HTR-8/SVneo (cell line): Measurements from ENCODE around the gene MON1A.
A peak's percentile ranks its signal among the peaks of the same experiment; 100 is the strongest.
"Not testable (repeated sequence)": the region's sequence is repeated elsewhere in the genome, so short reads cannot be mapped to it uniquely, and the experiment has no call there.

Experiments used
- DNase-seq: peaks from one replicate; pipeline ENCODE4 v3.0.0; 2011; ENCODE audit warnings: low spot score, mixed read lengths; ENCODE audit not compliant: insufficient read length
- FAIRE-seq: peaks from 2 replicates; lab custom pipeline; 2011; peaks lifted over from hg19 to GRCh38; lab: Jason Lieb, UNC

MON1A gene, protein sequence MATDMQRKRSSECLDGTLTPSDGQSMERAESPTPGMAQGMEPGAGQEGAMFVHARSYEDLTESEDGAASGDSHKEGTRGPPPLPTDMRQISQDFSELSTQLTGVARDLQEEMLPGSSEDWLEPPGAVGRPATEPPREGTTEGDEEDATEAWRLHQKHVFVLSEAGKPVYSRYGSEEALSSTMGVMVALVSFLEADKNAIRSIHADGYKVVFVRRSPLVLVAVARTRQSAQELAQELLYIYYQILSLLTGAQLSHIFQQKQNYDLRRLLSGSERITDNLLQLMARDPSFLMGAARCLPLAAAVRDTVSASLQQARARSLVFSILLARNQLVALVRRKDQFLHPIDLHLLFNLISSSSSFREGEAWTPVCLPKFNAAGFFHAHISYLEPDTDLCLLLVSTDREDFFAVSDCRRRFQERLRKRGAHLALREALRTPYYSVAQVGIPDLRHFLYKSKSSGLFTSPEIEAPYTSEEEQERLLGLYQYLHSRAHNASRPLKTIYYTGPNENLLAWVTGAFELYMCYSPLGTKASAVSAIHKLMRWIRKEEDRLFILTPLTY

GRCh38 chr3:49929291-49930167 lies at the start of gene MON1A:
TSS of gene MON1A (minus strand) at chr3:49929811. CDS start at chr3:49913346, 16,465 bp downstream.
- FAIRE-seq (no peak), DNase-seq (peak; percentile 89)

GRCh38 chr3:49976942-49977341 lies 47.3 kb upstream of the MON1A start:
- no peak for FAIRE-seq
- no peak for DNase-seq

GRCh38 chr3:49972656-49973055 lies 43.0 kb upstream of the MON1A start:
- DNase-seq (no peak), FAIRE-seq (no peak)

GRCh38 chr3:49968346-49968745 lies 38.7 kb upstream of the MON1A start:
- FAIRE-seq, result no peak
- no peak for DNase-seq

DNA sequence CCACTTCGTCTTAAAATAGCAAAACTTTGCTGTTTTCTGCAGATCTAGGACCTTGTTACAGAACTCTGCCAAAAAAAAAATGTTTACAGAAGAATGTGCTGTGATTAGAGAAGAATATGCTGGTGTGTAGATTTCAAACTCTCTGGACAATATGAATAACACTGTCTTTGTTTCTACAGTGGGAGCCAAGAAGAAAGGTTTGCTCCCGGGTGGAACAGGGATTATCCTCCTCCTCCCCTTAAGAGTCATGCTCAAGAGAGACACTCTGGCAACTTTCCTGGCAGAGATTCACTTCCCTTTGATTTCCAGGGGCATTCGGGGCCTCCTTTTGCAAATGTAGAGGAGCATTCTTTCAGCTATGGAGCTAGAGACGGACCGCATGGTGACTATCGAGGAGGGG lies 37.7 kb upstream of the MON1A start:
- DNase-seq, result no peak
- FAIRE-seq, result no peak

DNA sequence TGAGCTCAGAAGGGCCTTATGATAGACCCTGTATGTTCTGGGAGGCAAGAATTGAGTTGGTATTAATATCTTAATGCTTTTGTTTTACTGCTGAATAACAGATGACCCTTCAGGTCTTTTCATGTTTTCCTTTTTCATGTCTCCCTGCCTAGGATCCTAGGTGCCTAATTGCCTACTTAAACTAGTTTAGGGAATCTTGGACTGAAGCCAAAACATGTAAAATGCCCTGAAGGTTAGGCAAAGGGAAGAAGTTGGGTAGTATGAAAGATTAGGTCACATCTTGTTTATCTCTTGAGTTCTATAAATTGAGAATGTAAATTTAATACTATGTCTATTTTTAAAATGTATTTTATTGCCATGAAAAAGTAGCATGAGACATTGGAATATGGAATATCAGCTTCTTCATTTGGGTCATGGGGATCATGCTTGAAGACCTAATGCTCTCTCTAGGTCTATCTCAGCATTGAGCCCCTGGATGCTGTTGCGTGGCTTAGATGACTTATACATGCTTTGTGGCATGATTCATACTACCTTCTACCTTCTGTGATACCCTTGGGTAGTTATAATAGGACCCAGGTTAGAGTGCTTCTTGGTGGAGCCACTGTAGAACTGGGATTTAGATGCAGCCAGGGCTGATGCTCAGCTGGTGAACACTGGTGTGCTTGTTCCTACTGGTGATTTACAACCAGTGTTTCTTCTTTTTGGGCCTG lies 36.8 kb upstream of the MON1A start:
- FAIRE-seq (no peak), DNase-seq (no peak)

GRCh38 chr3:49955636-49956035 lies 26.0 kb upstream of the MON1A start:
- DNase-seq, result no peak
- no peak for FAIRE-seq

- DNase-seq, result no peak
- no peak for FAIRE-seq
These were observed 23.3 kb upstream of the MON1A start for GRCh38 chr3:49952924-49953323.

DNA sequence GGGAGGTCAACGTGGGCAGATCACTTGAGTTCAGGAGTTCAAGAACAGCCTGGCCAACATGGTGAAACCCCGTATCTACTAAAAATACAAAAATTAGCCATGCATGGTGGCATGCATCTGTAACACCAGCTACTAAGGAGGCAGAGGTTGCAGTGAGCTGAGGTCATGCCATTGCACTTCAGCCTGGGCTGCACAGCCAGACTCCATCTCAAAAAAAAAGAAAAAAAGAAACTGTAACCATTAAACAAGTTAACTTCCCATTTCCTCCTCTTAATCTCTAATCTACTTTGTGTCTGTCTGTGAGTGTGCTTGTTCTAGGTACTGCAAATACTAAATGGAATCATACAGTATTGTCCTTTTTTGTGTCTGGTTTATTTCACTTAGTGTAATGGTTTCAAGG lies 13.0 kb upstream of the MON1A start:
- FAIRE-seq (no peak), DNase-seq (no peak)

DNA sequence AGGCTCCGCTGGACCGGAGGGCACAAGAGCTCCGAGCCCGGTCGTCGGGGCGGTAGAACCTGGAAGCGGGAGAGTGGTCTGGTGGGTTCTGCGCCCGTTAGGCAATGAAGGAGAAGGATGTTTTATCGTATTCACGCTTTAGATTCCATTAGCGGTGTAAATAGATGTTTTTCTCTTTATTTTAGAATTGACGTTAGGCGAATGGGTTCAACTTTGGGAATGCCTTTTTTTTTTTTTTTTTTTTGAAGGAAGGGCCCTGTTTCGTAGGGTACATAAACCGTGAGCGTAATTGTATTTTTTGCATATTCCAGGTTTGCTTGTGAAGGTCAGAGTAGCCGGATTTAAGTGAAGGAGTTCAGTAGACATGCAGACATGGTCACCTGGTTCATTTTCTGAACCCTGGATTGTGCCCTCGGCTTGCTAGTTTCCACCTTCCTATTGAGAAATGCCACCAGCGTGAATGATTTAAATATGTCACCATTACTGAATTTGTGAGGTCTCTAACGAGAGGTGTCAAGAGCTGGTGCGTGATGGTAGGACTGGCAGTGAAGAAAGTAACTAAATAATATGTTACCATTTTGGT lies 11.1 kb upstream of the MON1A start:
- FAIRE-seq (no peak), DNase-seq (no peak)

GRCh38 chr3:49939858-49940666 lies 10.5 kb upstream of the MON1A start, which contains the start of gene RBM6:
TSS of gene RBM6 (plus strand) at chr3:49940150. CDS start at chr3:49962642, 22,492 bp downstream.
- peak; percentile 98 for DNase-seq
- FAIRE-seq, result peak; percentile 94

DNA sequence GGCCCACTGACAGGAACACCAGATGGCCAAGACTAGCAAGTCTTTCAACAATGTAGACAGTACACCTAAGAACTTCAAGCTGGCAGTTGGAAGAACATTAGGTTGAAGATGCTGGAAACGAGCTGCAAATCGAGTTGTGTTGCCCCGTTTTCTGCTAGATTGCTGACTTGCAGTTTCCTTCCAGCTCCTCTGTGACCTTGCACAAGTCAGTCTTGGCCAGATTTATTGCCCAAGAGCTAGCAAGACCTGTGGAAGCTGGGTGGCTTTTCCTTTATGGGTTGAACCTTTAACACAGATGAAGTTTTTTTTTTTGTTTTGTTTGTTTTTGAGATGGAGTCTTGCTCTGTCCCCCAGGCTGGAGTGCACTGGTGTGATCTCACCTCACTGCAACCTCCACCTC lies 7.5 kb upstream of the MON1A start:
- DNase-seq (no peak), FAIRE-seq (no peak)

- not testable (repeated sequence) for FAIRE-seq, DNase-seq
These were observed 2.7 kb upstream of the MON1A start for GRCh38 chr3:49932281-49932680.

DNA sequence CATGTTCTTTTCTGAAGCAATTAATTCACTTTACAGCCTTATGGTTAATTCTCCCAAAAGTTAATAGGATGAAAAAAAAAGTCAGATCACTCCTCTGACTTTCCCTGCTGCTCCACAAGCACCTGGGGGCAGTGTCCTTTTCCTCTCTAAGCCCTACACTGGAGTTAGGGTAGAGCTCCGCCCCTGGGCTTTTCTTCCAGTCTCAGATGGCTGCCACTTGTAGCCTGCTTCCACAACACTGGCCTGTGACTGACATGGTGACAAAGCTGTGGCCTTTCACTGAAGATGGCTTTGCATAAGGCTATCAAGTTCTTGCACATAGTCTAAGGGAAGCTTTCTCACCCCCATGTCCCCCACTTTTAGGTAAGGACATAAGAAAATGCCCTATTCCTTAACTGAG lies 1.3 kb upstream of the MON1A start:
- FAIRE-seq (no peak), DNase-seq (peak; percentile 40)

GRCh38 chr3:49930168-49930690 lies 618 bp upstream of the MON1A start:
- DNase-seq, result no peak
- no peak for FAIRE-seq

DNA sequence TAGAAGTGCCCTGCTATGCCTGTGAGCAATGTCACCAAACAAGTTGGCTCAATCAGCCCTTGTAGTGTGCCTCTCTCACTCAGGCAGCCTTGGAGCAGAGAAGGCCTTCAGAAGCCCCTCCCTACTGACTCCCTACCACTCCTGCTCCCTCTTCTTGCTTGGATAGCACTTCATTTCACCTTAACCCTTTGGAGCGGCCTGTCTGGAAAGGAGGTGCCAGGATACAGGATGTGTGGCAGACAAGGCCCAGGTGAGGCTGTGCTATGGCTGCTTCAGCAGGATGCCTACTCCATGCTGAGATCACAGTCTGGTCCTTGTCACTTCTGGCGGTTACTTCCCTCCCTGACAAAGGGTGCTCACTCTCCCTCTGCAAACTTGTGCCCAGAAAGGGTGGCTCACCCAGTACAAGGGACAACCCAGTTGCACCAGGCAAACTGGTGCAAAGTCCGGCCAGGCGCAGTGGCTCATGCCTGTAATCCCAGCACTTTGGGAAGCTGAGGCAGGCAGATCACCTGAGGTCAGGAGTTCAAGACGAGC lies 1.1 kb downstream of the MON1A start:
- FAIRE-seq (no peak), DNase-seq (no peak)

- FAIRE-seq (no peak), DNase-seq (no peak)
These were observed 1.8 kb downstream of the MON1A start for GRCh38 chr3:49927798-49928197.

DNA sequence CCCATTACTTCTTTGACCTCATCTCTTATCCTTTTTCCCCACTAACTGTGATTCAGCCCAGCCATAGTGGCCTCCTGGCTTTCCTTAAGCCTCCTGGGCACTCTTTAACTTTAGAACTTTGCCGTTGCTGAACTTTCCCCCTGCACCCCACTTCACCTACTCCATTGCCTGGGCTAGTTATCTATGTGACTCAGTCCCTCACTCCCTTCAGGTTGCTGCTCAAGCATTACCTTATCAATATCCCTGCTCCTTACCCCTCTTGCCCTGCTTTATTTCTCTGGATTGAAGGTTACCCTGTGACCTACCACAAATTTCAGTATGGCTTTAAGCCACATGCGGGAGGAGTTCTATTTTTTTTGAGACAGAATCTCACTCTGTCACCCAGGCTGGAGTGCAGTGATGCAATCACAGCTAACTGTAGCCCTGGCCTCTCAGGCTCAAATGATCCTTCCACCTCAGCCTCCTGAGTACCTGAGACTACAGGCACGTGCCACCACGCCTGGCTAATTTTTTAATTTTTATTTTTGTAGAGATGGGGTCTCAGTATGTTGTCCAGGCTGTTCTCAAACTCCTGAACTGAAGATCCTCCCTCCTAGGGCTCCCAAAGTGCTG lies 3.4 kb downstream of the MON1A start:
- FAIRE-seq (no peak), DNase-seq (no peak)
